Neural cell (in vitro differentiated cells): ENCODE results near the gene CDKN2AIP. TPM values are rescaled to one million over a fixed set of nuclear protein-coding genes. Genes with fewer than 3 reads are reported as not detected.
A peak's percentile ranks its signal among the peaks of the same experiment; 100 is the strongest.

Experiments used
- H2AFZ ChIP-seq: fragments of 200-600, 300-800 bp; sonication (generic), shearing (Covaris generic); 2 replicates; pipeline ENCODE4 v1.6.0; 2014; ENCODE audit warnings: low read depth, mild to moderate bottlenecking, antibody characterized with exemption, low read length, moderate library complexity
- H3F3A ChIP-seq: fragments of 200-600 bp; shearing (Covaris generic); 2 replicates; pipeline ENCODE4 v1.6.1; 2016; ENCODE audit warnings: mild to moderate bottlenecking, moderate library complexity, mixed read lengths, antibody characterized with exemption, low read length; ENCODE audit not compliant: insufficient read depth, poor library complexity, severe bottlenecking
- H3K27ac ChIP-seq: fragments of 200-600, 300-800 bp; sonication (generic), shearing (Covaris generic); 2 replicates; pipeline ENCODE4 v1.5.1; 2014; ENCODE audit warnings: mild to moderate bottlenecking, low read length, moderate library complexity
- H3K27me3 ChIP-seq: fragments of 300-800, 200-600 bp; sonication (generic), shearing (Covaris generic); 2 replicates; pipeline ENCODE4 v1.6.0; 2014; ENCODE audit warnings: mild to moderate bottlenecking, low read depth, low read length, moderate library complexity; ENCODE audit not compliant: insufficient read depth
- H3K36me3 ChIP-seq: fragments of 300-800, 200-600 bp; sonication (generic), shearing (Covaris generic); 2 replicates; pipeline ENCODE4 v1.5.1; 2014; ENCODE audit warnings: mild to moderate bottlenecking, antibody characterized with exemption, low read length, moderate library complexity; ENCODE audit not compliant: insufficient read depth
- H3K4me2 ChIP-seq: fragments of 300-800, 200-600 bp; sonication (generic), shearing (Covaris generic); 2 replicates; pipeline ENCODE4 v1.6.0; 2014; ENCODE audit warnings: mild to moderate bottlenecking, low read length
- H3K4me3 ChIP-seq: fragments of 300-800, 200-600 bp; sonication (generic), shearing (Covaris generic); 2 replicates; pipeline ENCODE4 v1.5.1; 2014; ENCODE audit warnings: mild to moderate bottlenecking, low read length, moderate library complexity
- H3K79me2 ChIP-seq: fragments of 200-600 bp; shearing (Covaris generic); replicated peaks from 2 replicates; pipeline ENCODE4 v1.6.0; 2014; ENCODE audit warnings: mild to moderate bottlenecking, low read length, moderate library complexity; ENCODE audit not compliant: insufficient read depth
- H3K9ac ChIP-seq: fragments of 300-800, 200-600 bp; sonication (generic), shearing (Covaris generic); 2 replicates; pipeline ENCODE4 v1.6.1; 2016; ENCODE audit warnings: mild to moderate bottlenecking, low read length, mixed read lengths
- H3K9me2 ChIP-seq: fragments of 200-600 bp; shearing (Covaris generic); 2 replicates; pipeline ENCODE4 v1.6.1; 2016; ENCODE audit warnings: mild to moderate bottlenecking, low read length, mixed read lengths; ENCODE audit not compliant: insufficient read depth
- H3K9me3 ChIP-seq: fragments of 200-600, 300-800 bp; sonication (generic), shearing (Covaris generic); 2 replicates; pipeline ENCODE4 v1.6.1; 2016; ENCODE audit warnings: mild to moderate bottlenecking, mixed run types, low read length, moderate library complexity, mixed read lengths
- H4K20me1 ChIP-seq: fragments of 200-600 bp; shearing (Covaris generic); 2 replicates; pipeline ENCODE4 v1.6.1; 2016; ENCODE audit warnings: mild to moderate bottlenecking, mixed run types; ENCODE audit not compliant: insufficient read depth
- CTCF ChIP-seq: fragments of 450-650 bp; IDR thresholded peaks from 2 replicates; pipeline ENCODE4 v1.5.1; 2014; ENCODE audit warnings: antibody characterized with exemption, mild to moderate bottlenecking, moderate library complexity; ENCODE audit not compliant: poor library complexity, severe bottlenecking
- EP300 ChIP-seq: fragments of 450-650 bp; conservative IDR thresholded peaks from 2 replicates; pipeline ENCODE4 v1.6.1; 2014; ENCODE audit warnings: antibody characterized with exemption, mild to moderate bottlenecking, moderate library complexity; ENCODE audit not compliant: poor library complexity, severe bottlenecking
- EZH2 ChIP-seq: fragments of 200-600, 300-800 bp; shearing (Covaris generic), sonication (generic); IDR thresholded peaks from 2 replicates; pipeline ENCODE4 v1.6.1; 2014; ENCODE audit warnings: antibody characterized with exemption, low read length, borderline replicate concordance, mild to moderate bottlenecking; ENCODE audit not compliant: insufficient read depth, poor library complexity, severe bottlenecking
- MXI1 ChIP-seq: fragments of 450-650 bp; conservative IDR thresholded peaks from 2 replicates; pipeline ENCODE4 v1.6.1; 2014; ENCODE audit warnings: antibody characterized with exemption, mild to moderate bottlenecking; ENCODE audit not compliant: poor library complexity, severe bottlenecking
- POLR2AphosphoS5 ChIP-seq: IDR thresholded peaks from 2 replicates; pipeline ENCODE4 v1.6.1; 2012
- RAD21 ChIP-seq: fragments of 450-650 bp; conservative IDR thresholded peaks from 2 replicates; pipeline ENCODE4 v1.6.1; 2014; ENCODE audit warnings: antibody characterized with exemption, mild to moderate bottlenecking, moderate library complexity
- REST ChIP-seq: IDR thresholded peaks from 2 replicates; pipeline ENCODE4 v1.6.1; 2012; ENCODE audit warnings: borderline replicate concordance
- SMC3 ChIP-seq: fragments of 450-650 bp; conservative IDR thresholded peaks from 2 replicates; pipeline ENCODE4 v1.6.1; 2014; ENCODE audit warnings: antibody characterized with exemption, mild to moderate bottlenecking, moderate library complexity; ENCODE audit not compliant: poor library complexity
- TAF1 ChIP-seq: IDR thresholded peaks from 2 replicates; pipeline ENCODE4 v1.6.1; 2012; ENCODE audit warnings: low read depth
- polyA minus RNA-seq: library from RNA; depleted of rRNA, polyadenylated mRNA; stranded (reverse); fragments of >200 nt; gene quantifications from 2 replicates; pipeline ENCODE4 v1.2.3, GENCODE V29; 2014
- polyA plus RNA-seq: library from polyadenylated mRNA; depleted of rRNA; stranded (reverse); fragments of >200 nt; gene quantifications from 2 replicates; pipeline ENCODE4 v1.2.3, GENCODE V29; 2014

Gene CDKN2AIP, protein sequence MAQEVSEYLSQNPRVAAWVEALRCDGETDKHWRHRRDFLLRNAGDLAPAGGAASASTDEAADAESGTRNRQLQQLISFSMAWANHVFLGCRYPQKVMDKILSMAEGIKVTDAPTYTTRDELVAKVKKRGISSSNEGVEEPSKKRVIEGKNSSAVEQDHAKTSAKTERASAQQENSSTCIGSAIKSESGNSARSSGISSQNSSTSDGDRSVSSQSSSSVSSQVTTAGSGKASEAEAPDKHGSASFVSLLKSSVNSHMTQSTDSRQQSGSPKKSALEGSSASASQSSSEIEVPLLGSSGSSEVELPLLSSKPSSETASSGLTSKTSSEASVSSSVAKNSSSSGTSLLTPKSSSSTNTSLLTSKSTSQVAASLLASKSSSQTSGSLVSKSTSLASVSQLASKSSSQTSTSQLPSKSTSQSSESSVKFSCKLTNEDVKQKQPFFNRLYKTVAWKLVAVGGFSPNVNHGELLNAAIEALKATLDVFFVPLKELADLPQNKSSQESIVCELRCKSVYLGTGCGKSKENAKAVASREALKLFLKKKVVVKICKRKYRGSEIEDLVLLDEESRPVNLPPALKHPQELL
- polyA plus RNA-seq (58.9 and 59.5 TPM in 2 replicates), polyA minus RNA-seq (56.3 and 63.8 TPM in 2 replicates)

DNA sequence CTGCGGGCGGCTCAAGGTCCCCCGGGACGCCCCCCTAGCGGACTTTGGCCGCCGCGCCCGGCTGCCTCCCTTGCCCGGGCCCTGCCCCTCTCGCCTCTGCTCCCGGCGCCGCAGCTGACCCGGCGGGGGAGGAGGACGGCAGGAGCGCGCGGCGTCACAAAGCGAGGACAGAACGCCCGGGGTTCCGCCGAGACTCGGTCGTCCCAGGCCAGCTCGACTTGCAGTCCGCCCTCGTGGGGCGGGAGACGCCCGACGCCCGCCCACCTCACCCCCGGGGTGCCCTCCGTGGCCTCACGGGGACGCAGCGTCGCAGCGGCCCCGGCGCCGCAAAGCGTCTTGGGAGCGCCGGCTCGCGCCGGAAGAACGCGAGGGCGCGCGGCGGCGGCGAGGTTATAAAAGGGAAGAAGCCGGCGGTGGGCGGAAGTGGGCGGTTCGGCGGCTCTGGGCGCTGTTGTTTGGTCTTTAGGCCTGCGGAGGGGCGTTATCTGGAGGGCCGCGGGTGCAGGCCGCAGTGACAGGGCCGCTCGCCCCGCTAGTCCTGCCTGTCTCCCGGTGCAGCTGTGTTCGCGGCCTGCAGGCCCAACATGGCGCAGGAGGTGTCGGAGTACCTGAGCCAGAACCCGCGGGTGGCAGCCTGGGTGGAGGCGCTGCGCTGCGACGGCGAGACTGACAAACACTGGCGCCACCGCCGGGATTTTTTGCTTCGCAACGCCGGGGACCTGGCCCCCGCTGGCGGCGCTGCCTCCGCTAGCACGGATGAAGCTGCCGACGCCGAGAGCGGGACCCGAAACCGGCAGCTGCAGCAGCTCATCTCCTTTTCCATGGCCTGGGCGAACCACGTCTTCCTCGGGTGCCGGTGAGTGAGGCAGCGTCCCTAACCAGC, at the start of gene CDKN2AIP:
CDKN2AIP (plus strand) TSS at position 423 of the 883 bp plus-strand sequence; CDS start at position 585, 162 bp downstream.
- Histone ChIP-seq H3K4me2 (peak within 1 kb of the TSS; percentile 78), H2AFZ (peak within 1 kb of the TSS; percentile 71), H3K27ac (peak within 1 kb of the TSS; percentile 95), H3K9ac (peak within 1 kb of the TSS; percentile 95), H3K79me2 (peaks cover 37% of the 10 kb centered on the region), H3F3A (no peaks in the 10 kb centered on the region), H3K9me3 (no peaks in the 10 kb centered on the region), H4K20me1 (no peaks in the 10 kb centered on the region), H3K27me3 (no peaks in the 10 kb centered on the region), H3K9me2 (no peaks in the 10 kb centered on the region), H3K4me3 (peak within 1 kb of the TSS; percentile 95), H3K36me3 (peaks cover 4% of the 10 kb centered on the region)
- peak; percentile 44 for TF ChIP-seq CTCF
- TF ChIP-seq TAF1 = peak; percentile 87
- no peak for TF ChIP-seq RAD21
- no peak for TF ChIP-seq SMC3
- TF ChIP-seq EP300 = peak; percentile 60
- peak; percentile 94 for TF ChIP-seq POLR2AphosphoS5
- no peak for TF ChIP-seq EZH2
- TF ChIP-seq MXI1 = peak; percentile 85
- TF ChIP-seq REST = peak; percentile 69

DNA sequence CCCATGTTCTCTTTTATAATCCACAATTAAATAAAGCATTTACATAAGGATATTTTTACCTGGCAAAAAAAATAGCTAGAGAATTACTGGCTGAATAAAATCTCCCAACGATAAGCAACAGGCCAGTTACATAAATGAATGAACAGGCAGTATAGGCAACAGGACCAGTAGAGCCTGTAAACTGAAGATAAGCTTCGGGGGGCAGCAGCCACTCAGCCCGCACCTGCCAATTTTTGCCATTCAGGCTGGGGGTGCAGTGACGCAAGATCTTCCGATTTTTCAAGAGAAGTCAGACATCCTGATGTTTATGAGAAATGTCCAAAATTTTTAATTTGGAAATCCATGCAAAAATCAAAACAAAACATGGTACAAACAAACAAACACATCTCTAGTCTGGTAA, 49.0 kb upstream of the CDKN2AIP start:
- Histone ChIP-seq H3K79me2 (no peaks in the 10 kb centered on the region), H3K9me3 (no peaks in the 10 kb centered on the region), H3K27ac (no peak overlapping the region), H3K4me3 (no peak overlapping the region), H2AFZ (no peak overlapping the region), H3K4me2 (no peak overlapping the region), H3K9ac (no peak overlapping the region), H3K27me3 (peaks cover 14% of the 10 kb centered on the region), H3K36me3 (no peaks in the 10 kb centered on the region), H3F3A (no peaks in the 10 kb centered on the region), H4K20me1 (no peaks in the 10 kb centered on the region), H3K9me2 (no peaks in the 10 kb centered on the region)
- TF ChIP-seq TAF1 (no peak), EZH2 (no peak)
